Activated CD4-positive, alpha-beta T cell treated with anti-CD3 and anti-CD28 coated beads, Interleukin-2, amount 10 ng/mL, durations not matched to agents 24 days and 14 days (primary cell): ENCODE results near the gene EXOC5. TPM values are rescaled to one million over a fixed set of nuclear protein-coding genes. Genes with fewer than 3 reads are reported as not detected.

Source experiments
- DNase-seq: peaks from one replicate; pipeline ENCODE4 v3.0.0; 2022
- H3K27ac Mint-ChIP-seq: one replicate; pipeline ENCODE4 v1.8.0; 2022; ENCODE audit warnings: mild to moderate bottlenecking, mixed read lengths
- H3K27me3 Mint-ChIP-seq: one replicate; pipeline ENCODE4 v1.8.0; 2022; ENCODE audit warnings: mixed read lengths
- H3K36me3 Mint-ChIP-seq: one replicate; pipeline ENCODE4 v1.8.0; 2022; ENCODE audit warnings: low read depth, mild to moderate bottlenecking, mixed read lengths
- H3K4me1 Mint-ChIP-seq: one replicate; pipeline ENCODE4 v1.8.0; 2021; ENCODE audit warnings: mixed read lengths
- H3K4me3 Mint-ChIP-seq: one replicate; pipeline ENCODE4 v1.8.0; 2022; ENCODE audit warnings: mild to moderate bottlenecking, moderate library complexity, mixed read lengths
- H3K9me3 Mint-ChIP-seq: one replicate; pipeline ENCODE4 v1.8.0; 2021; ENCODE audit warnings: mixed read lengths
- intact Hi-C: fragments of 100-400 bp; cut with micrococcal nuclease; formaldehyde crosslinking; loops from one replicate; pipeline ENCODE4 v1.15.1; 2023
- total RNA-seq: library from RNA; stranded (reverse); gene quantifications from 2 replicates; pipeline ENCODE4 v1.2.3, GENCODE V29; 2022

Gene EXOC5
- total RNA-seq, 1 donor from 2014 or later: 76.8 TPM

DNA sequence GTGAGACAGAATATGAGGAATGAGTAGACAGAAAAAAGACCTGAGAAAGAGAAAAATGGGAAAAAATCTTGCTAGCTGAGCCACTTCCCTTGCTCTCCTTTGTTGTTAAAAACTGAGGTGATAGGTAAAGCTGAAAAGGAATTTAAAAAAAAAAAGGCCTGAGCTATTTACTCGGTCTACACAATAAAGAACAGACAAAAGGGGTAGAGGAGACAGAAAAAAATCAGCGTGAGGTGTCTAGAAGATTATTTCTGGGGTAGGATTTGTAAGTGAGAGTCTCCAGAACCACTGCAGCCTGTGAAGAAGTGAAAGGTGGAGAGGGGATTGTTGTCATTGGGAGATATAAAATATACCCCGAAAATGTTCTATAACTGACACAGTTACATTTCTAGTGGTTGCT is 98.8 kb downstream of the EXOC5 start:
- no peak overlapping the region for H3K4me3 Mint-ChIP-seq
- no peak for DNase-seq
- peaks cover 5% of the 10 kb centered on the region for H3K27me3 Mint-ChIP-seq
- no peaks in the 10 kb centered on the region for H3K36me3 Mint-ChIP-seq
- H3K9me3 Mint-ChIP-seq: no peaks in the 10 kb centered on the region
- intact Hi-C loops: no loop called here
- no peak overlapping the region for H3K27ac Mint-ChIP-seq
- no peaks in the 10 kb centered on the region for H3K4me1 Mint-ChIP-seq

DNA sequence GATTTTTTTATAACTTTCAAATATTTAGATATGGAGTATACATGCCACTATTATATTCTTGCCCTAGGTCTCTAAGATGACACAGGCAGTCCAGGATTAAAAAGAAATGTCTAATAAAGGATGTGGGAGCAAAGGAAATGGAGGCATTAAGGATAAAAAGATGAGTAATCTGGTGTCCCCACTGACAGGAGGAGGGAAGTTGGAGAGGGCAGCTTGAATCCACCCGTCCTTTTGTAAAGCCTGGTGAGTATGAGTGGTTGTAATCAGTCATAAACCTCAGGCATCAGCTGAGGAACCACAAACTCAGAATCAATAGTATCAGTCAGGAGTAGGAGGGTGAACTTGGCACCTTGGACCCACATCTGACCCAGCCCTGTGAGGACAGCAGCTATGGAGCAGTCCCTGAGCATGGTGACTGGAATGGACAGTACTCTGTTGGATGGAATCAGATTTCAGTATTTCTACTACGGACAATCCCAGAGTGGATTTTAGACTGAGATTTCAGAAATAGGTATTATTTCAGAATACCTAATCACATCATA is 100.5 kb downstream of the EXOC5 start:
- H3K9me3 Mint-ChIP-seq: no peaks in the 10 kb centered on the region
- H3K27ac Mint-ChIP-seq: no peak overlapping the region
- H3K27me3 Mint-ChIP-seq: peaks cover 5% of the 10 kb centered on the region
- no peaks in the 10 kb centered on the region for H3K4me1 Mint-ChIP-seq
- H3K4me3 Mint-ChIP-seq: no peak overlapping the region
- intact Hi-C loops: no loop called here
- no peak for DNase-seq
- no peaks in the 10 kb centered on the region for H3K36me3 Mint-ChIP-seq

DNA sequence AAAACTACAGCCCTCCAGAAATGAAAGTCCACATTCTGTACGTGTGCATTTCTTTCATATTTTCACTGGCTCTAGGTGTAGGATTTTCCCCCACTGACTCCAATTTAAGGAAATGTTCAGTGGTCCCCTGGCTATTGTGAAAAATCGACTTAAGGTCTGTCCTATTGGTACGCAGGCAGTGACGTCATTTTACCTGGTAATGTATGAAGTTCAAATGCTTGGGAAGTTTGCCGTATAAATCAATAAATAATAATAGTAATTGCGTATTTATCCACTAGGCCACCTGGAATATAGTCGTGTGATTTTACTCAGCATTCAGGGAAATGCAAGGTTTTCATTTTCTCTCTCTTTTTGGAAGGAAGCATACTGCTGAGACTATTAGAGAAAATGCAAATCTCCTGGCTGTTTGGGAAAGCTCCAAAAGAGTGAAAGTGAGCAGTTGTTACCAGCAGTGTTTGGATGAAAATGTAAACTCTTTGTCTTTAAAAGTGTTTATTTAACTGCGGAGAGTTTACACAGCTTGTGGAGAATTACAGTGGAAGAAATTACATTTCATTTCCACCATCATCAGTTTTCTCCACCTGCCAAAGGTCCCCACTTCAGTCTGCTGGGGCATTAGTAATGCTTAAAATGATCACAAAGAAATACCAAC is 107.0 kb downstream of the EXOC5 start:
- no peak for DNase-seq
- H3K27me3 Mint-ChIP-seq: peaks cover 12% of the 10 kb centered on the region
- no peak overlapping the region for H3K27ac Mint-ChIP-seq
- H3K4me1 Mint-ChIP-seq: no peaks in the 10 kb centered on the region
- no peak overlapping the region for H3K4me3 Mint-ChIP-seq
- no peaks in the 10 kb centered on the region for H3K9me3 Mint-ChIP-seq
- no peaks in the 10 kb centered on the region for H3K36me3 Mint-ChIP-seq
- intact Hi-C loops: no loop called here

DNA sequence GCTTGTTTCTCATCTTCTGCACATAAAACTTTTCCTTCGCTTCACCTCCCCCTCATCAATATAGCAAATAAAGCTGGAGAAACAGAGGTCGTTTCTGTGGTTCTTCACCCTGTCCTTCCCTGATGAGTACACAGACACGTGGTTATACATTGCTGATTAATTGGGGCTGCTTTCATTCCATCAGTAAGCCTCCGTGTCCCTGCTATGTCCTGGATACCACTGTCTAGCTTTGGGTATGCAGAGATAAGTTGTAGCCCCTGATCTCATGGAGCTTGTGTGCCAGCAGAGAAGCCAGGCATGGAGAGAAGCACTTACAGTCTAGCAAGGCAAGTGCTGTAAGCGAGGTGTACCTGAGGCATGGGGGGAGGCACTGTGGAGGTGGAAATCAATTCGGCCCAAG is 108.4 kb downstream of the EXOC5 start:
- intact Hi-C loops: no loop called here
- Mint-ChIP-seq H3K9me3 (no peaks in the 10 kb centered on the region), H3K27ac (no peak overlapping the region), H3K4me1 (no peaks in the 10 kb centered on the region), H3K36me3 (no peaks in the 10 kb centered on the region), H3K27me3 (peaks cover 12% of the 10 kb centered on the region), H3K4me3 (no peak overlapping the region)
- no peak for DNase-seq

DNA sequence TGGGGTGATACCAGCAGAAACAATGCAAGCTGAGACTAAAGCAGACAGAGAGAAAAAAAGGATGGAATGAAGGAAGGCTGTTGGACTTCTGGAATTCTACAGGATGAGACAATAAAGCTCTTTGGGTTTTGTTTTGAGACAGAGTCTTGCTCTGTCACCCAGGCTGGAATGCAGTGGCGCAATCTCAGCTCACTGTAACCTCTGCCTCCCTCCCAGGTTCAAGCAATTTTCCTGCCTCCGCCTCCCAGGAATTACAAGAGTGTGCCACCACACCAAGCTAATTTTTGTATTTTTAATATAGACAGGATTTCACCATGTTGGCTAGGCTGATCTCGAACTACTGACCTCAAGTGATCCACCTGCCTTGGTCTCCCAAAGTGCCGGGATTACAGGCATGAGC is 115.4 kb downstream of the EXOC5 start:
- intact Hi-C loops: no loop called here
- Mint-ChIP-seq H3K27me3 (no peaks in the 10 kb centered on the region), H3K27ac (no peak overlapping the region), H3K9me3 (no peaks in the 10 kb centered on the region), H3K36me3 (no peaks in the 10 kb centered on the region), H3K4me3 (no peak overlapping the region), H3K4me1 (no peaks in the 10 kb centered on the region)
- DNase-seq: no peak

Other genes starting within 250 kb of the EXOC5 start
- gene AP5M1, start 66 bp upstream of the EXOC5 start, total RNA-seq: 41.6 and 47.5 TPM in 2 replicates
- gene NAA30, start 121.7 kb upstream of the EXOC5 start, total RNA-seq: 20.4 and 20.7 TPM in 2 replicates
- gene CCDC198, start 225.0 kb upstream of the EXOC5 start, total RNA-seq: not detected in 2 replicates